HL-60 (cell line): ENCODE data around the gene LRPAP1.

ENCODE experiments used
- DNase-seq, 2 experiments: peaks; one replicate each; pipeline ENCODE4 v3.0.0-alpha.2; 2010 to 2020; ENCODE audit warnings: low read depth in 1 of 2, low spot score in 1 of 2
- H3K27ac ChIP-seq: fragments of 250-450 bp; sonication (Bioruptor Pico); replicated peaks from 2 replicates; pipeline ENCODE4 v1.5.1; 2020; ENCODE audit warnings: mild to moderate bottlenecking, moderate library complexity
- H3K27me3 ChIP-seq: fragments of 250-450 bp; sonication (Bioruptor Pico); 2 replicates; pipeline ENCODE4 v1.5.1; 2021; ENCODE audit warnings: mild to moderate bottlenecking, moderate library complexity; ENCODE audit not compliant: insufficient read depth, poor library complexity, severe bottlenecking
- H3K4me3 ChIP-seq: replicated peaks from 2 replicates; pipeline ENCODE4 v1.5.1; 2011; ENCODE audit warnings: mild to moderate bottlenecking, control low read depth, low read length; ENCODE audit not compliant: insufficient read depth
- GABPA ChIP-seq: IDR thresholded peaks from 2 replicates; pipeline ENCODE4 v1.6.1; 2012; ENCODE audit warnings: low read depth
- POLR2AphosphoS5 ChIP-seq: IDR thresholded peaks from 2 replicates; pipeline ENCODE4 v1.6.1; 2012; ENCODE audit warnings: low read depth
- SPI1 ChIP-seq: IDR thresholded peaks from 2 replicates; pipeline ENCODE4 v1.6.1; 2012; ENCODE audit warnings: low read depth, mild to moderate bottlenecking, borderline replicate concordance
- TF ChIP-seq, protein P1 (sequence below): IDR thresholded peaks from 2 replicates; pipeline ENCODE4 v1.6.1; 2012; ENCODE audit warnings: low read depth; ENCODE audit not compliant: insufficient replicate concordance
- TF ChIP-seq, protein P2 (sequence below): IDR thresholded peaks from one replicate; pipeline ENCODE4 v1.5.1; 2011; ENCODE audit warnings: low read length, control low read depth, inconsistent platforms; ENCODE audit not compliant: insufficient read depth

LRPAP1 gene

DNA sequence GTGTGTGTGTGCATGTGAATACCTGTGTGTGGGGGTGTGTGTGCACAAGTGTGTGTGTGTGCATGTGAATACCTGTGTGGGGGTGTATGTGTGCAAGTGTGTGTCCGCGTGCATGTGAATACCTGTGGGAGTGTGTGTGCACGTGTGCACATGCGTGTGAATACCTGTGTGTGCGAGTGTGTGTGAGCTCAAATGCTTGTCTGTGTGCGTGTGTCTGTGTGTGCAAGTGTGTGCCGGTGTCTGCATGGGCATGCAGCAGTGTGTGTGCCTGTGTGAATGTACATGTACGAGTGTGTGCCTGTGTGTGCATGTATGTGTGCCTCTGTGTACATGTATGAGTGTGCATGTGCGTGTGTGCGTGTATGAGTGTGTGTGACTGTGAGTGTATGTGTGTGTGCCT, 64.1 kb downstream of the LRPAP1 start:
- TF ChIP-seq, protein P1, sequence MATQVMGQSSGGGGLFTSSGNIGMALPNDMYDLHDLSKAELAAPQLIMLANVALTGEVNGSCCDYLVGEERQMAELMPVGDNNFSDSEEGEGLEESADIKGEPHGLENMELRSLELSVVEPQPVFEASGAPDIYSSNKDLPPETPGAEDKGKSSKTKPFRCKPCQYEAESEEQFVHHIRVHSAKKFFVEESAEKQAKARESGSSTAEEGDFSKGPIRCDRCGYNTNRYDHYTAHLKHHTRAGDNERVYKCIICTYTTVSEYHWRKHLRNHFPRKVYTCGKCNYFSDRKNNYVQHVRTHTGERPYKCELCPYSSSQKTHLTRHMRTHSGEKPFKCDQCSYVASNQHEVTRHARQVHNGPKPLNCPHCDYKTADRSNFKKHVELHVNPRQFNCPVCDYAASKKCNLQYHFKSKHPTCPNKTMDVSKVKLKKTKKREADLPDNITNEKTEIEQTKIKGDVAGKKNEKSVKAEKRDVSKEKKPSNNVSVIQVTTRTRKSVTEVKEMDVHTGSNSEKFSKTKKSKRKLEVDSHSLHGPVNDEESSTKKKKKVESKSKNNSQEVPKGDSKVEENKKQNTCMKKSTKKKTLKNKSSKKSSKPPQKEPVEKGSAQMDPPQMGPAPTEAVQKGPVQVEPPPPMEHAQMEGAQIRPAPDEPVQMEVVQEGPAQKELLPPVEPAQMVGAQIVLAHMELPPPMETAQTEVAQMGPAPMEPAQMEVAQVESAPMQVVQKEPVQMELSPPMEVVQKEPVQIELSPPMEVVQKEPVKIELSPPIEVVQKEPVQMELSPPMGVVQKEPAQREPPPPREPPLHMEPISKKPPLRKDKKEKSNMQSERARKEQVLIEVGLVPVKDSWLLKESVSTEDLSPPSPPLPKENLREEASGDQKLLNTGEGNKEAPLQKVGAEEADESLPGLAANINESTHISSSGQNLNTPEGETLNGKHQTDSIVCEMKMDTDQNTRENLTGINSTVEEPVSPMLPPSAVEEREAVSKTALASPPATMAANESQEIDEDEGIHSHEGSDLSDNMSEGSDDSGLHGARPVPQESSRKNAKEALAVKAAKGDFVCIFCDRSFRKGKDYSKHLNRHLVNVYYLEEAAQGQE: no peak
- TF ChIP-seq, protein P2, sequence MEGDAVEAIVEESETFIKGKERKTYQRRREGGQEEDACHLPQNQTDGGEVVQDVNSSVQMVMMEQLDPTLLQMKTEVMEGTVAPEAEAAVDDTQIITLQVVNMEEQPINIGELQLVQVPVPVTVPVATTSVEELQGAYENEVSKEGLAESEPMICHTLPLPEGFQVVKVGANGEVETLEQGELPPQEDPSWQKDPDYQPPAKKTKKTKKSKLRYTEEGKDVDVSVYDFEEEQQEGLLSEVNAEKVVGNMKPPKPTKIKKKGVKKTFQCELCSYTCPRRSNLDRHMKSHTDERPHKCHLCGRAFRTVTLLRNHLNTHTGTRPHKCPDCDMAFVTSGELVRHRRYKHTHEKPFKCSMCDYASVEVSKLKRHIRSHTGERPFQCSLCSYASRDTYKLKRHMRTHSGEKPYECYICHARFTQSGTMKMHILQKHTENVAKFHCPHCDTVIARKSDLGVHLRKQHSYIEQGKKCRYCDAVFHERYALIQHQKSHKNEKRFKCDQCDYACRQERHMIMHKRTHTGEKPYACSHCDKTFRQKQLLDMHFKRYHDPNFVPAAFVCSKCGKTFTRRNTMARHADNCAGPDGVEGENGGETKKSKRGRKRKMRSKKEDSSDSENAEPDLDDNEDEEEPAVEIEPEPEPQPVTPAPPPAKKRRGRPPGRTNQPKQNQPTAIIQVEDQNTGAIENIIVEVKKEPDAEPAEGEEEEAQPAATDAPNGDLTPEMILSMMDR: no peak
- TF ChIP-seq GABPA (no peak), POLR2AphosphoS5 (no peak), SPI1 (no peak)
- no peak for DNase-seq
- Histone ChIP-seq H3K27ac (no peak overlapping the region), H3K27me3 (peaks cover 17% of the 10 kb centered on the region), H3K4me3 (no peak overlapping the region)

DNA sequence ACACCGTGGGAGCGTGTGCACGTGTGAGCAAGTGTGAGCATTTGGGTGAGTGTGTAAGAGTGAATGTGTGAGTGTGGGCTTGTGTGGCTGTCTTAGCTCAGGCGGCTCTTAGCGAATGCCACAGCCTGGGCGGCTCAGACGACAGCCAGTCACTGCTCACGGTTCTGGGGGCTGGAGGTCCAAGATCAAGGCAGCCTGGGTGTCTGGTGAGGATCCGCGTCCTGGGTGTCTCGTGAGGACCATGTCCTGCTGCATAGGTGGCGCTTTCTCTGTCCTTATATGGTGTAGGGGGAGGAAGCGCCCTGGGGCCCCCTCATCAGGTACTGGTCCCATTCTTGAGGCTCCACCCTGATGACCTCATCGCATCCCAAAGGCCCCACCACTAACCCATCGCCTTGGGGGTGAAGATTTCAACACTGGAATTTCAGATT, 64.6 kb downstream of the LRPAP1 start:
- Histone ChIP-seq H3K27ac (no peak overlapping the region), H3K4me3 (no peak overlapping the region), H3K27me3 (peaks cover 20% of the 10 kb centered on the region)
- DNase-seq: no peak
- TF ChIP-seq, protein P2: no peak
- TF ChIP-seq SPI1 (no peak), POLR2AphosphoS5 (no peak), GABPA (no peak)
- TF ChIP-seq, protein P1: no peak

DNA sequence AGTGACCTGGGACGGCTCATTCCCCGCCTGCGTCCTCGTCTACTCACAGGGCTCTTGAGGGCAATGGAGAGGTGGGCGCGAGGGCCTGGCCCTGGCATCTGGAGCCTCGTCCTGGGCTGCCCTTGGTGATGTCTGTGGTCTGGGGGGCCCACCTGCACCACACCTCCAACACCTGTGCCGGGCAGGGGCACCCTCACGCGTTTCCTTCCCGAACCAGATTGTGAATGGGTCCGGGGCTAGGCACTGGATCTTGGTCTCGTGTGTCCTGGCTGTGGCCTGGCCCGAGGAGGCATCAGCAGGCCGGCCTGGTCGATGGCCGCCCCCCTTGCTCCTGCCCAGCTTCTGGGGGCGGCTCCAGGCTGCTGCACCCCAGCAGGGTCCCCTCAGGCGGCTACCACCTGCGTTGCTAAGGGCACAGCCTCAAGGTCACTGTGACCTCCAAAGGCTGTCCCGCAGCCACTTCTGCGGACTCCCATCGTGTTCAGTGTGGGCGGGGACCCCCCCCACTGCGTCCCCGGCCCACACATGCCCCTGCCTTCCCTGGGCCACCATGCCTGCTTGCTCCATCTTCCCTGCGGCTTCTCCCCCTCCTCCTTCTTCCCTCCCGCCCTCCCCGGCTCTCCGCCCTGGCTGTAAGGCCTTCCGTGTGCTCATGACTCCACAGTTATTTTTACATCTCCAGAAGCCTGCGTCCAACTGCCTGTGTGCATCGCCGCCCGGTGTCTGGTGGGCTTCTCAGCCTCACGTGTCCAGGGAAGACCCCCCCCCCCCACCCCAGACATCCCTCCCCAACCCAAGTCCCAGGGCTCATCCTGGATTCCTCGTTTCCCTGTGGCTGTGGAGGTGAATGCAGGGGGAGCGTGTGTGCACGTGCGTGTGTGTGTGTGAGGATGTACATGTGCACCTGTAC, 65.3 kb downstream of the LRPAP1 start:
- no peak overlapping the region for H3K27ac ChIP-seq
- no peak overlapping the region for H3K4me3 ChIP-seq
- H3K27me3 ChIP-seq: peaks cover 27% of the 10 kb centered on the region
- DNase-seq: no peak
- TF ChIP-seq SPI1 (no peak), GABPA (no peak), POLR2AphosphoS5 (no peak)
- TF ChIP-seq, protein P1: no peak
- TF ChIP-seq, protein P2: no peak
